GM21526 (cell line): Measurements from ENCODE around the gene DDX27.
"Not testable (repeated sequence)": the region's sequence is repeated elsewhere in the genome, so short reads cannot be mapped to it uniquely, and the experiment has no call there.

Source experiments
- ATAC-seq: cut with Tn5 transposase; IDR thresholded peaks from one replicate; pipeline ENCODE4 v1.9.1; 2021; ENCODE audit warnings: moderate library complexity; ENCODE audit not compliant: unreplicated experiment, low FRiP score

Gene DDX27

DNA sequence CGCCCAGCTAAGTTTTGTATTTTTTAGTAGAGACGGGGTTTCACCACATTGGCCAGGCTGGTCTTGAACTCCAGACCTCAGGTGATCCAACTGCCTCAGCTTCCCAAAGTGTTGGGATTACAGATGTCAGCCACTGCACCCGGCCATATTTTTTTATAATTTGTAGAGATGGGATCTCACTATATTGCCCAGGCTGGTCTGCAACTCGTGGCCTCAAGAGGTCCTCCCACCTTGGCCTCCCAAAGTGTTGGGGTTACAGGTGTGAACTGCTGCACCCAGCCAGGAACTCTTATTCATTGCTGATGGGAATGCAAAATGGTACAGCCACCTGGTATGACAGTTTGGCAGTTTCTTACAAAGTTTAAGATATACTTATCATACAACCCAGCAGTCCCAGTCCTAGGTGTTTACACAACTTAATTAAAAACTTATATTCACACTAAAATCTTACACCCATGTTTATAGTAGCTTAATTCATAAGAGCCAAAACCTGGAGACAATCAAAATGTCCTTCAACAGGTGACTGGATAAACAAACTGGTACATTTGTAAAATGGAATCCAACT is 19.4 kb upstream of the DDX27 start:
- no peak for ATAC-seq

DNA sequence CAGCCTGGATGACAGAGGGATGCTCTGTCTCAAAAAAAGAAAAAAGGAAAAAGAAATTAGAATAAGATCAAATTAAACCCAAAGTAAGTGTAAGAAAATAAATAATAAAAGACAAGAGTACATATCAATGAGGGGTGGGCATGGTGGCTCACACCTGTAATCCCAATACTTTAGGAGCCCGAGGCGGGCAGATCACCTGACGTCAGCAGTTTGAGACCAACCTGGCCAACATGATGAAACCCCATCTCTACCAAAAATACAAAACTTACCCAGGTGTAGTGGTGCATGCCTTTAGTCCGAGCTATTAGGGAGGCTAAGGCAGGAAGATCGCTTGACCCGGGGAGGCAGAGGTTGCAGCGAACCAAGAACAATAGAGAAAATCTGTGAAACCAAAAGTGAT is 16.2 kb upstream of the DDX27 start:
- no peak for ATAC-seq

GRCh38 chr20:49203746-49204145 is 15.5 kb upstream of the DDX27 start:
- ATAC-seq, result no peak

DNA sequence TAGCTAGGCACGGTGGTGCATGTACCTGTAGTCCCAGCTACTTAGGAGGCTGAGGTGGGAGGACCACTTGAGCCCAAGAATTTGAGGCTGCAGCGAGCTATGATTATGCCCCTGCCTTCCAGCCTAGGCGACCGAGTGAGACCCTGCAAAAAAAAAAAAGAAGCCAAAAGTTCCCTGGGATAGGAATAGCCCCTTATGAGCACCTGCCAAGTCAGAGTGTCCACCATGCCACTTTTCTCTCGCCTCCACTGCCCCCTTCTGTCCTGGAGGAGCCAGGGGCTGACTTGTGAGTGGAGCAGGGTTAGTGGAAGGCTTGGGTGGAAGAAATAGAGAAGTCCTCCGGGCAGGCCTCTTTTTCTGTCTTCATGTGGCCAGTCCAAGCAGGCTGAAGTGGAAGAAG is 12.1 kb upstream of the DDX27 start:
- no peak for ATAC-seq

DNA sequence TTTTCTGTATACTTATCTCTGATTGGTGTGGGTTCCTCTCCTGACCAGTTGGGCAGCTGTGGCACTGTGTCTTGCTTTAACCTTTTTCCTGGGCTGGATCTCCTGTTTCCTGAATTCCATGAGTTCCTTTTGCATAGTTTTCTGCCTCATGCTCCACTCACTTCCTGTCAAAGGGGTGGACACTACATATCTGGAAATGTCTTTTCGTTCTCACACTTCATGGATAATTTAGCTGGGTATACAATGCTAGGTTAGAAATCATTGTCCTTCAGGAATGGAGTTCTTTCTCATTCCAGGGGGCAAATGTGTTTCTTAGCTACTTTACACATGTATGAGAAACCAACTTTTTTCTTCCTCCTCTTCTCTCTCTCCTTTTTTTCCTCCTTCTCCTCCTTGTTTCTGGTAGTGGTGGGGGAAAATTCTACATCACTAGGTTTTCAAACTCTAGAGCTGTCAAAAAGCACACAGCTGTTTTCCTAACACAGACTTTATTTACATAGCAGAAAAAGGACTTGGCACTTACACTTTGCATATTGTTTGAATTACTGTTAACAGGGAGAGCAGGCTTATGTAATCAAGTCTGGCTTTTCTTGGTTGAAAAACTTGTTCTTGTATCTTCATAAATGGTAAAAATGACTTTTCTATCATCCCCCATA is 9.0 kb upstream of the DDX27 start:
- ATAC-seq, result no peak

GRCh38 chr20:49210757-49211110 is 8.5 kb upstream of the DDX27 start:
- no peak for ATAC-seq

DNA sequence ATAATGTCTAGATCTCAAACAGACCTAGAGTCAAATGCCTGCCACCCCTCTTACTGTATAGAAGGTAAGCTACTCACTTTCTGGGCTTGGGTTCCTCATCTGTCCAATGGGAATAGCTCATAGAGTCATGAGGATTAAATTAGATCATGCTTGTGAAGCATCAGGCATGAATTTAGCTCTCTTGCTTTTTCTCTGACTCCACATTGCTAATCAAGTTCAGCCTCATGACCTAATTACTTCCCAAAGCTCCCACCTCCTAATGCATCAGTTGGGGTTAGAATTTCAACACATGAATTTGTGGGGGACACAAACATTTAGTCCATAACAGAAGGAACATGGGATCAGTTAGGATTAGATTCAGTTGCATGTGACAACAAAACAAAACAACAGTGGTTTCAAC is 4.6 kb upstream of the DDX27 start:
- no peak for ATAC-seq

DNA sequence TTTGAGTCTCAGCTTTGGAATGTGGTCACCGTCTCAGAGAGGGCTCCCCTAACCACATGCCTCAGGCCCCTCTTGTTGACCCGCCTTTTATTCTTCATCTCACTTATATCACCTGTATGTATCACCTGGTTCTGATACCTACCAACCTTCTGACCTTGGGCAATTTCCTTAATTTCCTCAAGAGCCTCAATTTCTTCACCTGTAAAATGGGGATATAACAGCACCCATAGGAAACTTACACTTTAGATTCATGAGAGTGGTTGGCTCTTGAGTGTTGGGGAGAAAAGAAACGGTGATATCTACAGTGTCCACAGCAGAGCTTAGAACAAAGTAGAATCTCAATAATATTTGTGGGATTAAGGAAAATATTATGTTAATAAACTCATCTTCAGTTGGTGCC is 4.0 kb upstream of the DDX27 start:
- ATAC-seq, result no peak

- ATAC-seq, result no peak
These were observed 2.1 kb upstream of the DDX27 start for GRCh38 chr20:49216991-49217578.

GRCh38 chr20:49218739-49219090 is 501 bp upstream of the DDX27 start:
- not testable (repeated sequence) for ATAC-seq

DNA sequence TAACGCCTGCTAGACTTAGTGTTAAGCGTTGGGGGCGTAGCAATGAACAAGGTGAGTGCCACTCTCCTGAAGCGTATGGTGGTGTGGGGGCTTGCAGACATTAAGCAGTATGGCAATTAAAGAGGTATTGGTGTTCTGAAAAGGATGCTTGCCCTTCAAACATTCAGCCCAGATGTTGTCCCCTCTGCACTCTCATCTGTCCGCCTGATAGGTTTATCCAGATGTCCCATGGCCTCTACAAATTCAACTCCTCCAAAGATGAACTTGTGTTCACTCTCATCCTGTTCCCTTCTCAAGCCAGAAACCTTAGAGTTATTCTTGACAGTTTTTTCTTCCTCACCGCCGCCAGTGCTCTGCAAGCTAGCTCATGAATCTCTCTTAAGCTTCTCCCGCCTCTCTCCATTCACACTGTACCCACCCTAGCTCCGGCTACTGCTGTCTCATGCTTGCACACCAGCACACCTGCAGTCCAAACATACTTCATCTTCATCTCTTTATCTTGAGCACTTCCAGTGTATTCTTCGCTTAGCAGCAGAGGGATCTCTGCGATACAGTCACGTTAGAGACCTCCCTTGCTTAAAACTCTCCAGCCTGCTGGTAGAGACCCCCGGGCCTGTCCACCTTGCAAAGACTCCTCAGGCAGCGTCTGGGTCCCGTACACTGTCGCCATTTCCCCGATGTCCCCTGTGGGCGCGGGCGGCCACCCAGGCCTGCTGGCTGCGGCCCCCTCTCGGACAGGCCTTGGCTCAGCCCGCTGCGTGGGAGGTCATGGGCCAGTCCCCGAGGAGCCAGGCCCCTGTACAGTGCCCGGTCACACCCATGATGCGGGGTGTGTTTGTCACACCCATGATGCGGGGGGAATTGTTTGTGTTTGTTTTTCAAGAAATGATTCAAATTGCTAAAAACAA is 962 bp downstream of the DDX27 start:
- ATAC-seq, result no peak

GRCh38 chr20:49225896-49226295 is 6.7 kb downstream of the DDX27 start:
- no peak for ATAC-seq

GRCh38 chr20:49228676-49229075 is 9.5 kb downstream of the DDX27 start:
- ATAC-seq, result no peak

DNA sequence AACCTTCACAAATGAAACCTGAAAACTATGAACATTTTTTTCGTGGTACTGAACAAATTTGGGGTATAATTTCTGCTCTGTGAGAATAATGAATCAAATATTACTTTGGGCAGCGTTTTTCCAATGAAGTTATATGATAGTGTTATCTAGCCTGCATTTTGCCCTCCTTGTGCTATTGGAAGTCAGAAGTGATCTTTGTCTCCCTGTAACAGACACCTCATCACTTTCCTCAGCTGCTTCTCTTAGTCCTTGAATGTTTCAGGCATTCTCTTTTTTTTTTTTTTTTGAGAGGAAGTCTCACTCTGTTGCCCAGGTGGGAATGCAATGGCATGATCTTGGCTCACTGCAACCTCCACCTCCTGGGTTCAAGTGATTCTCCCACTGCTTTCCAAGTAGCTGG is 10.2 kb downstream of the DDX27 start:
- ATAC-seq, result no peak

DNA sequence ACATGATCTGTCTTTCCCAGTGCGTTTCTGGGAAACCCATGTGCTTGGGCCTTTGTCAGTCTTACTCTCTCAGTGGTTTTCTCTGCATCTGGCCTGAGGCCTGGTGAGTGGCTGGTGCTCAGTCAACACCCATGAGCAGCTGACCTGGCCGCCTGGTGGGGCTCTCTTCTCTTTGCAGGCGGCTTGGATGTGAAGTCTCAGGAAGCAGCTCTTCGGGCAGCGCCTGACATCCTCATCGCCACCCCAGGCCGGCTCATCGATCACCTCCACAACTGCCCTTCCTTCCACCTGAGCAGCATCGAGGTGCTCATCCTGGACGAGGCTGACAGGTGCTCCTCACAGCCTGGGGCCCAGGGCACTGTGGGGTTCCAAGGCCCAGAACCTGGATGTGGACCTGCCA is 10.8 kb downstream of the DDX27 start:
- ATAC-seq, result no peak

GRCh38 chr20:49230561-49231133 is 11.4 kb downstream of the DDX27 start:
- ATAC-seq, result no peak

- no peak for ATAC-seq
These were observed 12.3 kb downstream of the DDX27 start for GRCh38 chr20:49231471-49231870.

GRCh38 chr20:49233226-49233625 is 14.0 kb downstream of the DDX27 start:
- ATAC-seq, result no peak

GRCh38 chr20:49234831-49235230 is 15.6 kb downstream of the DDX27 start:
- ATAC-seq, result no peak

GRCh38 chr20:49236301-49236700 is 17.1 kb downstream of the DDX27 start:
- no peak for ATAC-seq

DNA sequence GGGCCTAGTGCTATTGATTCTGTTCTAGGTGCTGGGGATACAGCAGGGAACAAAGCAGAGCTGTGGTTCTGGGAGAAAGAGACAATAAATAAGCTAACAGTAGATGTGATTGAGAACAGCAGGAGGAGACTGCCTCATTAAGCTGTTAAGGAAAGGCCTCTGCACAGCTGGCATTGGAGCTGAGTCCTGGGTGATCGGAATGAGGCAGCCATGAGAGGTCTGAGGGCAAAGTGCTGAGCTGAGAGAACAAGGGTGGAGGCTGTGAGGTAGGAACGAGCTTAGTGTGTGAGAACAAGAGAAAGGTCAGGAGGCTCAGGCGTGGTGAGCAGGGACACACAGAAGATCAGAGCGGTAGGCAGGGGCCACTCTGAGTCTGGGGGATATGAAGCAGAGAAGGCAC is 18.3 kb downstream of the DDX27 start:
- ATAC-seq, result no peak
